KBM-7 (cell line): ENCODE results near the gene EVC2.
"Not testable (repeated sequence)": the region's sequence is repeated elsewhere in the genome, so short reads cannot be mapped to it uniquely, and the experiment has no call there.

Source experiments
- DNase-seq: peaks from one replicate; pipeline ENCODE4 v3.0.0-alpha.2; 2015
- in situ Hi-C: fragments of 300-500 bp; cut with MboI; formaldehyde crosslinking; loops from 2 replicates; pipeline ENCODE4 v1.14.3; 2020; ENCODE audit warnings: low sequenced_read_pairs, low pct_unique_long_range_greater_than_20kb, mixed read lengths

Gene EVC2

DNA sequence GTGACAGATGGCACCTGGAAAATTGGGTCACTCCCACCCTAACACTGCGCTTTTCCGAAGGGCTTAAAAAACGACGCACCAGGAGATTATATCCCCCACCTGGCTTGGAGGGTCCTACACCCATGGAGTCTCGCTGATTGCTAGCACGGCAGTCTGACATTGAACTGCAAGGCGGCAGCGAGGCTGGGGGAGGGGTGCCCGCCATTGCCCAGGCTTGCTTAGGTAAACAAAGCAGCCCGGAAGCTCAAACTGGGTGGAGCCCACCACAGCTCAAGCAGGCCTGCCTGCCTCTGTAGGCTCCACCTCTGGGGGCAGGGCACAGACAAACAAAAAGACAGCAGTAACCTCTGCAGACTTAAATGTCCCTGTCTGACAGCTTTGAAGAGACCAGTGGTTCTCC is 114.5 kb downstream of the EVC2 start:
- DNase-seq, in situ Hi-C loops: not testable (repeated sequence)

DNA sequence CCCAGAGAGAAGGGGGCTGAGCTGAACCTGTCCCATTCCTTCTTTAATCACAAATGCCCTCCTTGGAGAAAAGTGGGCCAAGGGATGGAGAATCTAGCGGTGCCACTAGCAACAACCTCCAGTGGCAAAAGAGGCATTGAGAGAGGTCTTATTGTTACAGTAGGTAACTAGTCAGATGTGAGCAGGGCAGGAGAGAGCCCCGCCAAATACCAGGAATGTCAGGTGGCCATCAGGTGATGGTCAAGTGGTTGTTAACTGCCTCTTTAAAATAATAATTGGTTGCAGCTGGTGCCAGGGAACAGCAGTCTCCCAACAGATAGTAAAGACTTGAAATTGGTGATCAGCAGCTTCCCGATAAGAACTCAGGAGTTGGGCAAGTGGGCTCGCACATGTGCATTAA is 116.1 kb downstream of the EVC2 start:
- in situ Hi-C loops = no loop called here
- no peak for DNase-seq

DNA sequence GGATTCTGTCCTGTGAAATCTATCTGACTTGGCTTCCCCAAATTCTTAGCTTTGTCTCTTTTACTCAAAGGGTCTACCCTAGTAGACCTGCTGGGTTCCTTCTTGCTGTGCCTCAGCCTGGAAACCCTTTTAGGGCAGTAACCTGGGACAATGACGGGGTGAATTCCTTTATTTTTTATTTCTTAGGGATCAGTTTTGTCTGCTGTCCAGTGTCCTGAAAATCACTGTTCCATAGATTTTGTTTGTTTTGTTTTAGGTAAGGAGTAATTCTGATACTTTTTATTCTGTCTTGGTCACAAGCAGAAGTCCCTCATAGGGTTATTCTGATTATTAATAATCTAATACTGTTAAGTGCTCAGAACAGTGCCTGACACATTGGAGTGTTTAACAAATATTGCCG is 118.9 kb downstream of the EVC2 start:
- no peak for DNase-seq
- in situ Hi-C loops = no loop called here

DNA sequence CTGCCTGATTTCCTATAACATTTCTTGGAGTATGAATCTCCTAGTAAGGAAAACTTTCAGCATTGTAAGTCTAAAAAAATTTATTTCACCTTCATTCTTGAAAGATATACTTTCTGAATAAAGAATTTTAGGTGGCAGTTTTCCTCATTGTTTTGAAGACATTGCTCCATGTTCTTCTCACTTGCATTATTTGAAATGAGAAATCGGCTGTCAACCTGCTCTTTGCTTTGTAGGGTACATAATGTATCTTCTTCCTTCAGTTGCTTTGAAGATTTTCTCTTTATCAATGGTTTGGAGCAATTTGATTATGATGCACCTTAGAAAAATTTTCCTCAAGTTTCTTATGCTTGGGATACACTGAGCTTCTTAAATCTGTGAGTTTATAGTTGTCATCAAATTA is 120.3 kb downstream of the EVC2 start:
- DNase-seq = no peak
- in situ Hi-C loops = no loop called here

DNA sequence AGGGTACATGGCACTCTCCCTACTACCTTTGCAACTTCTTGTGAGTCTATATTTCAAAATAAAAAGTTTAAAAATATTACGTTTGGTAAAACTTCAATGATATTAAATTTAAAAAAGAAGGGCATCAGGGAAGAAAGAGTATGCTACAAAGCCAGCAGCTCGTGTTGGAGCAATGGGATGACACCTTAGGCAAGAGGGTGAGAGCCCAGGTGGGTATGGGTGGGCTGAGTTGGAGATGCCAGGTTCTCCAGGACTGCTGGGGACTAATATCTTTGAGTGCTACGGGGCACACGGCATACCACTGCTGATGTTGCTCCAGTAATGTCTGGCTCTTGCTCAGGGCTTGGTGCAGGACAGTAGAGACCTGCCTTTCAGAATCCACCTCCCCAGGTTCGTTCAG is 132.4 kb downstream of the EVC2 start:
- no peak for DNase-seq
- in situ Hi-C loops = no loop called here

DNA sequence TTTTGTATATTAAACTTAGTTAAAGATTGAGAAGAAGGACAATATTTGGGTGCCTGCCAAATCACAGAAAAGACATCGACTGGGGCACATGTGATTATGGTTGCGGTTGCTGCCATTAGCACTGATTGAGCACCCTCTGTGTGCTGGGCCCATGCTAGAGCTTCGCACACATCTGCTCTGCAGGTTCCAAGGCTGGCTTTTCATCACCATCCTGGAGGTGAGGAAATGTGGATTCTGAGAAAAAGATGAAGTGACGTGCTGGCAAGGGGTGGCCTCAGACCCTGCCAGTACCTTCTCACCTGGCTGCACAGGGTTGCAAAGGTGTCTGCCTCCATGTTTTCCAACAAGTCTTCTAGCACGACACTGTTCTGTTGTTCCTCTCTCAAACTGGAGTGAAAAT is 134.0 kb downstream of the EVC2 start:
- no peak for DNase-seq
- in situ Hi-C loops = no loop called here

DNA sequence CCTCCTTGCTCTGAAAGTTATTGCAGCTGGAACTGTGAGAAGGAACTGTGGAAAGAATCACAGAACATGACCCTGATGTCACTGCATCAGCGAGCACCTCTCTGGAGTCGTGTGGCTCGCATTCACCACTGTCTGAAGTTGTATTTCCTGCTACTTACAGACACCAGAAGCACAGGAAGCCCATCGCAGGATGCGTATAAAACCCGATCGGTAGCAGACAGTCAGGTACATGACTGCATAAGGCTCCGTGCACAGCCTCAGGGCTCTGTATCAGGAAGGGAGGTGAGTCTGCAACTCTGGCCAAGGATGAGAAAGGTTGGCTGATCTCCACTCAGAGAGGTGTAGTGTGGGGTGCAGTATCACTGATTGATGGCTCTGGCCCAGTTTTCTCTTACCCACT is 134.4 kb downstream of the EVC2 start:
- no peak for DNase-seq
- in situ Hi-C loops = no loop called here

DNA sequence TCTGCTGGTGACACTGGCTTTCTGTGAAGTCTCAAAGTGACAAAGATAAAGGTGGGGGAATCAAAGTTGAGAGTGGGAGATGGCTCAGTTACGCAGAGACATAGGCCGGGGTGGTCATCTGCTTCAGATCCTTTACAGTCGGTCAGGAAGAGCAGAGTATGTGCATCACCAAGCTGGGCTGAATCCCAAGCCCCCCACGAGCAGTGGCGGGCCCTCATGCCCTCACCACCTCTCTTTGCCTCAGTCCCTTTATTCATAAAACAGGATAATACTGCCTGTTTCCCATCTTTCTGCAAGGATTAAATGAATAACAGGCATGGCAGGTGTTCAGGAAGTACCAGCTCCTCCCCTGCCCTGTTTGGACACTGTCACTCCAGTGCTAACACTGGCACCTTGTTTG is 135.6 kb downstream of the EVC2 start:
- in situ Hi-C loops = no loop called here
- DNase-seq = no peak

DNA sequence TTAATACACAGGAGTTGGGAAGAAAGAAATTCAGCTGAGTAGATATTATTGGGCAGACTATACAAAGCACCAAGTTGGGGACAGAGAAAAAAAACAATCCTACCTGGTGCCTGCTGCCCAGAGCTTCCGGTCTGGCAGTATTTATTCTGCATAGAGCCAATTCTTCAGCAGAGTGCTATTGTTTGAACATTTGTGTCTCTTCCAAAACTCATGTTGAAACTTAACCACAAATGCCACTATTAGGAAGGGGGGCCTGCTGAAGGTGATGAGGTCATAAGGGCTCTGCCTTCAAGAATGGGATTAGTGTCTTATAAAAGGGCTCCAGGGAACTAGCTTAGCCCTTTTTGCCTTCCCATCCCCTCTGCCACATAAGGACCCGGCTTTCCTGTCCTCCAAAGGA is 136.2 kb downstream of the EVC2 start:
- in situ Hi-C loops = no loop called here
- no peak for DNase-seq

DNA sequence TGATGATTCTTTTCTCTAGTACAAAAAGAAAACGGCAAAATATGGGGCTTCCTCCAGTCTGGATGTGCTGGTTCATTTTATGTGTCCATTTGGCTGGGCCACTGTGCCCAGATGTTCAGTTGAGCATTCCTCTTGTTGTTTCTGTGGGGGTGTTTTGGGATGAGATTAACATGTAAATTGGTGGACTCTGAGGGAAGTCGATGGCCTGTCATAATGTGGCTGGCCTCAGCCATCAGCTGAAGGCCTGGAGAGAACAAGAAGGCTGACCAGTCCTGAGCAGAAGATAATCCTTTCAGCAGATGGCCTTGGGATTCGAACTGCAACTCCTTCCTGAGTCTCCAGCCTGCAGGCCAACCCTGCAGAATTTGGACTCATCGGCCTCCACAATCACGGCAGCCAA is 136.7 kb downstream of the EVC2 start:
- in situ Hi-C loops = no loop called here
- no peak for DNase-seq

DNA sequence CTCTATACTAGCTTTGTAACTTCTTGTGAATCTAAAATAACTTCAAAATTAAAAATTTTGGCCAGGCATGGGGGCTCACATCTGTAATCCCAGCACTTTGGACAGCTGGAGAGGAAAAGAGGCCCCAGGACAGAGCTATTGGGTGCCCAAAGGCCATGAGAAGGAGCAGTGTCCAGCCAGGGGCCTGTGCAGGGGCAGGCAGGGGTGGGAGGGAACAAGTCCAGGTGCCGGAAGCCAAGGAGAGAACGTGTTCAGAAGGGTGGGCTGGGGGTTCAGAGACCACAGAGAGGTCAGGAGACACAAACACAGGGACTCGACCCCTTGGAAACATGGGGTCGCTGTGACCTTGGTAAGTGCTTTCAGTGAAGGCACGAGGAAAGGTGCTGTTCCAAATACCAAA is 138.9 kb downstream of the EVC2 start:
- DNase-seq = no peak
- in situ Hi-C loops = no loop called here

DNA sequence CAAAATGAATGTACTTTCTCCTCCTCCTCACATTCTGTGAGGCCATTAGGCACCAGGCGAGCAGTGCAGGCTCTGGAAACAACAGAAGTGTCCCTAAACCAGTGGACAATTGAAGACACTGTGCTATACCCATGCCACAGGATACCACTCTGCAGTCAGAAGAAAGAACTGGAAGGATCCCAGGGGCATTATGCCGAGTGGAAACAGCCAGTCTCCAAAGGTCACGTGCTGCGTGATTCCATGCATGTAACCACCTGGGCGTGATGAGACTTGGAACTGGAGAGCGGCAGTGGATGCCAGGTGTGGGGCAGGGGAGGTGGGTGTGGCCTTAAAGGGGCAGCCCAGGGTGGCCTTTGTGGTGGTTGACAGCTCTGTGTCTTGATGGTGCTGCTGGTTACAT is 139.4 kb downstream of the EVC2 start:
- in situ Hi-C loops = no loop called here
- DNase-seq = no peak

DNA sequence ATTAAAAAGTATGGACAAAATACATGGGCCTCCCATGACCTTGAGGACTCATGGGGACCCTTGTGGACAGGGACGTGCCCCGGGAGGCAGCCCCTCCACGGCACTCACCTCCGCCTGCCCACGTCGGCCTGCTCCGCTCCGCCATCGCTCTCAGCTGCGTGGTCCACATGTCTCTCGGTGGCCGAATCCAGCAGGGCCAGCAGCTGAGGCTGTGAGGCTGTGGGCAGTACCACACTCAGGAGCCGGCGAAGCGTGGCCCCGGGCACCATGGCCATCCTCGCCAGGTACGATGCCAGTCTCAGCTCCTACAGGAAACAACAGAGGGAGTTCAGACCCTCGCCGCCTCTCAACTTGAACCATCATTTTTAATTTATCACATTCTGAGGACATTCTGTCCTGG is 140.0 kb downstream of the EVC2 start:
- DNase-seq = no peak
- in situ Hi-C loops = no loop called here

DNA sequence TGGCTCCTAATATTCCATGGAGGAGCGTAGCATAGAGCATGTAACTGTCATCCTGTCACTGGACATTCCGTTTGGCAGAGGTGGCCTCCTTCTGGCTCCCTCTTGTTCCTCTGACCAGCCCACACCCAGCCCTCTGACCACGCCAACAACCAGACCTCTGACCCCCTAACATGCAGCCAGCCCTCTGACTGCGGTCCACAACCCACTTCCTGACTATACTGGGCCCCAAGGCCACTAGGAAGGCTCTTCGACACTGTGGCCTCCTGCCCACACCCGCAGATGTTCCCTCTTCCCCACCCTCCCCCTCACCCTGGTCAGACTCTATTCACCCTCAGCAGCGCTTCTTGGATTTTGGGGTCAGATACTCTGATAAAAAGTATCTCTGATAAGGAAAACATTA is 141.4 kb downstream of the EVC2 start:
- DNase-seq = no peak
- in situ Hi-C loops = no loop called here

DNA sequence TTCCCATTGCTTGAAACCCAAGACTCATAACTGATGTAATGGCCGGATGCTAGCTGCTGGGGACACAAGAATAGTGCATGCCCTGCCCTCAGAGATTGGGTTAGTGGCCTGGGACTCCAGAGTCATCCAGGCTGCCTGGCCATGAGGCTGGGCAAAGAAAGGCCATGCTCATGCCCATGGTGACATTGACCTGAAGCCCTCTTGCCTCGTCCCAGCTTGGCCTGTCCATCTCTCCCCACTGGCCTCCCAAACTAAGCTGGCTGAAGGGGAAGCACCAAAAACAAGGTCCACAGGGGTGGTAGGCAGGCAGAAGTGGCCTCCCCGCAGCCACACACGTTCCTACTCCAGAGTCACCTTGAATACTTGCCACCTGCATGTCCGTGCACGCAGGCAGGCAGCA is 141.8 kb downstream of the EVC2 start:
- DNase-seq = no peak
- in situ Hi-C loops = no loop called here

DNA sequence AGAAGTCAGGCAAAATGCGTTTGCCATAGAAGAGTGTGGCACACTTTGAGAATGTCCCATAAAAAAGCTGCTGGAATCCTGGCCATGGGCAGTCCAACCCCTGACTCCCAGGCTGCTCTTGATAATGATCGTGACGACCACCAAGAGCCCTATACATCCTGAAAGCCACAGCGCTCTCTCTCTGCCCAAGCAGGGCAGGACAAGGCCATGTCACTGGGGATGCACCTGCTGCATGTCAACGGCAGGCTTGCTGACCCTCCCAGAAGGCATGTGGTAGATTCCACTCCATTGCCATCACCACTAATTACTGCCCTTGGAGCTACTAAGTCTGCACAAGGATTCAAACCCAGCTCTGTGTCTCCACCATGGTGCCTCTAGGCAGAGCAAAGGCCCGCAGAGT is 144.5 kb downstream of the EVC2 start:
- in situ Hi-C loops = no loop called here
- DNase-seq = no peak

DNA sequence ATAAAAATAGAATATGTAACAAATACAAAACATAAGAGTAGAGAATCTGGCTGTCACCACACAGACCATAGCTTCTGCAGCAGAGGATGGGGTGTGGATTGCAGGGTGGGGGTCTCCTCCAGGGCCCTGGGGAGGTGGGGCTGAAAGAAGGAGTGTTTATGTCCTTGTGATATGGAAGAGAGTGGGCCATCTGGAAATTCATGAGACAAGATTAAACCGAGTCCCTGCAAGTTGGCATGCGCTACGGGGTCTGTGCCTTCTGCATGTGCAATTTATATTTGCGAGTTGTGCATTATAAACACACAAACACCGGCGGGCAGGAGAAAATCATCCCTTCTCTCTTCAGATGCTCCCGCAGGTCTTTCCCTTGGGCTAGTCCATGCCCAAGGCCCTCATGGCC is 145.9 kb downstream of the EVC2 start:
- DNase-seq = no peak
- in situ Hi-C loops = no loop called here

DNA sequence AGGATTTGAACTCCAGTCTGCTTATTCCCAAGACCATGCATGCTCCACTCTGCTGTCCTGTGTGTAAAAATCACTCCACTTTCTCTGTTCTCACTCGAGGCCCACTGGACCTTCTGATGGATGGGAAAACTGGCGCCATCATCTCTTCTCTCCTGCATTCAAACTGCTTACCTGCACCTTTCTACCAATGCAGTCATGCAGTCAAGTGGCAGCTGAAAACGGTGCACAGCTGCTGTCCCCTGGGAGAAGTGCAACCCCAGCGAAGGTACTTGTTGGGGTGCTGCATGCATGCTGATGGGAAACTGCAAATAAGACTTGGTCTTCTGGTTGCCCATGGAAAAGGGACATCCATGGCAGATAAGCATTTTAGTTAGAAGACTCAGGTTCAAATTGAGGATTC is 147.1 kb downstream of the EVC2 start:
- in situ Hi-C loops = no loop called here

DNA sequence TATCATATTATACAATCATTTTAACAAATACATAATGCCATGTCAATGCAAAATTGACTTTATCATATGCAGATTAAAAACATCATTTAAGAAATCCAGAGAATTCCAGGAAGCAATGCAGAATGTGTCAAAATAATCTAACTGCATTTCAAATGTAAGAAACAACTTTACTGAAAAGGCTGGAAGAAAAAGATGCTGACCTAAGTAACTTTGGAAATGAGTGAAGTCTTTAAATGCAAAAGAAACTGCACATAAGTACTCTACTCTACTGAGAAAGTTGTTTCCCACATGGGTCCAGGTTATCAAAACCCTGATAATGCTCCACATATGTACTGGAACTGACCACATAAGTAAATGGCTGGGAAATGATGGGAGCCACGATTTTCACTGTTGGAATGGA is 149.9 kb downstream of the EVC2 start:
- DNase-seq = no peak
- in situ Hi-C loops = no loop called here

More for the DNA sequence above, 147.1 kb downstream of the EVC2 start:
- DNase-seq = no peak

DNA sequence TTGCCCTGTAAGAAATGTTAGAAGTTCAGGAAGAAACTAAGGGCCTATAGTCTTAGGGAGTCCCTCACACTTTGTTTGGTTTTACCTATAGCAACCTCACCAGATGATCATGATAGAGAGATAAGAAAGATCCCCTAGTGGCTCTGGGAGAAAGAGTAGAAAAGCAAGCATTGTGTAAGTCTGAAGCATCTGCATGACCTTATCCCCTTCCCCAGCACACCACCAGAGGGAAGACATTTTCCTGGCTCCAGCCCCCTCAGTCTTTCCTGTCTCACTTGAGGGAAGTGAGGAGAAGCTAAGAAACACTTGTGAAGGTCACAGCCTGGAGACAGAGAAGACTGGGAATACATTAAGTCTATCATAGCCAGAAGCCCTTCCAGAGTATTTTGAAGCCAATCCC is 154.0 kb downstream of the EVC2 start:
- in situ Hi-C loops = no loop called here
- DNase-seq = no peak

DNA sequence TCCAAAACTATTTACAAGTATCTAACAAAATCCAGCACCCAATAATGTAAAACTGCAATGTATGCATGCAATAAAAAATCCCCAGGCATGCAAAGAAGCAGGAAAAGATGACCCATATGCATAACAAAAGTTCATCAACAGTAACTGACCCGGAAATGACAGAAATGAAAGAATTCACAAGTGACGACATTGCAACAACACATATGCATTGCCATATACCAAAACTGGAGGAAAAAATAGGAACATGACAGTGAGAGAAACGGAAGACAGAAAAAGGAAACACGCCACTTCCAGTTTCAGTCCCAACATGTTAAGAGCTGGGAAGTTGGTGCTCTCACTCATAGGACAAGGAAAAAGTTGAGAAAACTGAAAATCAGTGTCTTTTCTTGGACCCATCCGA is 154.6 kb downstream of the EVC2 start:
- in situ Hi-C loops = no loop called here
- DNase-seq = no peak

DNA sequence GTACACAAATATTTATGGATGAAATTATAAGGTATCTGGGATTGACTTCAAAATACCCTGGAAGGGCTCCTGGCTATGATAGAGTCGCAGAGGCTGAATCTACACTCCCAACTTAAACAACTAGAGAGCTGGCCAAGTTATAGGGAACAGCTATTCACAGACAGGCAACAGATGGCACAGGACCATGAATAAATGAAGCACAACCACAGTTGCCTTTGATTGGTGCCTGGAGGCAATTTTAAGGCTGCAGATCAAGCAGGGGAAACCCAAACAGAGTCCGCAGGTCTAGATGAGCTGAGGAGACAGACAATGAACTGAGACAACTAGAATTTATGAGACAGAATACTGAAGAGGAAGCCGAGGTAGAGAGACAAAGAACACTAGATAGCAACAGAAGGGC is 155.9 kb downstream of the EVC2 start:
- no peak for DNase-seq
- in situ Hi-C loops = no loop called here
